Measurements from ENCODE around the gene EDAR.

Gene EDAR

DNA sequence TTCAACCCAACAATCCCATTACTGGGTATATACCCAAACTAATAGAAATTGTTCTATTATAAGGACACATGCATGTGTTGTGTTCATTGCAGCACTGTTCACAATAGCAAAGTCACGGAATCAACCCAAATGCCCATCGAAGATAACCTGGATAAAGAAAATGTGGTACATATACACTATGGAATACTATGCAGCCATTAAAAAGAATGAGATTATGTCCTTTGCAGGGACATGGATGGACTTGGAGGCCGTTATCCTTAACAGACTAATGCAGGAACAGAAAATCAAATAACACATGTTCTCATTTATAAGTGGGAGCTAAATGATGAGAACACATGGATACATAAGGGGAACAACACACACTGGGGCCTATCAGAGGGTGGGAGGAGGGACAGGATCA lies 136.6 kb downstream of the EDAR start:
- no peak for DNase-seq (ENCODE audit: low read depth)

DNA sequence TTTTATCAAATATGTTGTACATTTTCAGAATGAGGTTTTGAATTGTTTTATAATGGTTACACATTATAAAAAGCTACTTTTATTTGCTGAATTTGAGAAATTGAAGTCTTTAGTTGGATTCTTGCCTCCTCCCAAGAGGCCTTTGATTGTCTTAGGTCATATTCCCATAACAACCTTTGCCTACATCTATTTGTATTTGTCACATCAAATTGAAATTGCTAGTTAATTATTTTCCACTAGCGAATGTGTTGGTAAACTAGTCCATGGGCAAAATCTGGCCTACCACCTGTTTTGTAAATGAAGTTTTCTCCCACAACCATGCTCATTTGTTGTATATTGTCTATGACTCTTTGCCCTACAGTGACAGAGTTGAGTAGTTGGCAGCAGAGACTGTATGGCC lies 142.0 kb downstream of the EDAR start:
- no peak for DNase-seq (ENCODE audit: low read depth)

- DNase-seq (ENCODE audit: low read depth), result no peak
Measured at GRCh38 chr2:108845923-108846322, 143.1 kb downstream of the EDAR start.
